Stimulated activated CD4-positive, alpha-beta T cell treated with anti-CD3 and anti-CD28 coated beads, Interleukin-1b, Interleukin-23, amount 100 ng/mL, for 4 hours (primary cell): ENCODE measurements around the gene CD34.

Experiments
- DNase-seq, 2 donors: peaks; one replicate each; pipeline ENCODE4 v3.0.0-alpha.2; 2020; ENCODE audit warnings: low read depth in 2 of 2

The CD34 gene

GRCh38 chr1:207875532-207875931, 35.4 kb downstream of the CD34 start:
- DNase-seq: no peak

DNA sequence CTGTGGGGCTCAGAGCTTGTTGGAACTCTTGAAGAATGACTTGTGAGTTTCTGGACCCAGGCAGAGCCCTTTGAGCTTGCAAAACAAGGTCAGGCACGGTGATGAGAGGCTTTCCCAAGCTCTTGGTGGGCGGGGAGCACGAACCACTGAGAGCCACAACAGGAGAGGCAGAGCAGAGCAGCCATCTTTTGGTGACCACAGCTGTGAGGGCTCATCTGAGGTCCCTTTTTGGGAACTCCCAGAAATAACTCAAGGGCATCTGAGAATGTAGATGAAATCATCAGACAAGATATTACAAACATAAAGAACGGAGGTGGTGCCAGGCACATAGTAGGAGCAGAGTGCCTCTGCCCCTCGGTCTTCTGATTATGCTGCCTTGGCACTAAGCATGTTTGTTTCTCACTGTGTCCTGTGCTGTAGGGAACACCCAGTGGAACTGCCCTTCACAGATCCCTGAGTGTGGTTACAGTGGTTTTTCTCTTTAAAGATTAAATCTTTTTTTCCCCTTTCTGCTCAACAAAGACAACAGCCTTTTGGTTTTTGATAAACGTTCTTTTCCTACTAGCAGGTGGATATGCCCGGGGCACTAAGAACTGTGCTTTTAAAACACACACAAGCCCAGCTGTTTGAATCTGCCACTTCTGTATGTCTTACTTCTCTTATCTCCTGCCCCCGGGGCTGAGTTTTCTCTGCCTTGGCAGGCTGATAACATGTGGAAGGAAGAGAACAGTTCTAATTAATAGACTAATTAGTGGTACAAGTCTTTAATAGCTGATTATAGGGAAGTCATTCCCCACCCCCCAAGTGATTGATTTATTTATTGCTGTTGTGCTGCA, 37.7 kb downstream of the CD34 start:
- DNase-seq: no peak

- no peak for DNase-seq
Measured at GRCh38 chr1:207872621-207873020, 38.3 kb downstream of the CD34 start.

- DNase-seq: no peak
Measured at GRCh38 chr1:207871117-207871649, 39.7 kb downstream of the CD34 start.

GRCh38 chr1:207870306-207871031, 40.5 kb downstream of the CD34 start:
- no peak for DNase-seq

DNA sequence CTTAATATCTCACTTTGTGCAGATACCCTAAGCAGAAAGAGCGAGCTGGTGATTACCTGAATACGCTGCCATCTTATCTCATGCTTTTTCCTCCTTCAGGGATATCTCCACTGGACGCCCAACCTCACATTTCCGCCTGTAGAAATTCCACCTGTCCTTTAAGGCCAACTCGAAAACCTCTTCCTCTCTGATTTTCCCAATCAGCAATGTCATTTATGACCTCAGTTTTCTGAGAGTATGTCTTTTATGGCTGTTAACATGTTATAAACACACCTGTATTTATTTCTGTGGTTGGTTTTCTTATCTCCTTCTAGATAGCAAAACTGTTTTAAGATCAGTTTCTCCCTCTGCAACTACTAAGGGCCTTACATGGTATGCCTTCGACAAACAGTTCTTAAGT, 41.1 kb downstream of the CD34 start:
- DNase-seq: no peak

DNA sequence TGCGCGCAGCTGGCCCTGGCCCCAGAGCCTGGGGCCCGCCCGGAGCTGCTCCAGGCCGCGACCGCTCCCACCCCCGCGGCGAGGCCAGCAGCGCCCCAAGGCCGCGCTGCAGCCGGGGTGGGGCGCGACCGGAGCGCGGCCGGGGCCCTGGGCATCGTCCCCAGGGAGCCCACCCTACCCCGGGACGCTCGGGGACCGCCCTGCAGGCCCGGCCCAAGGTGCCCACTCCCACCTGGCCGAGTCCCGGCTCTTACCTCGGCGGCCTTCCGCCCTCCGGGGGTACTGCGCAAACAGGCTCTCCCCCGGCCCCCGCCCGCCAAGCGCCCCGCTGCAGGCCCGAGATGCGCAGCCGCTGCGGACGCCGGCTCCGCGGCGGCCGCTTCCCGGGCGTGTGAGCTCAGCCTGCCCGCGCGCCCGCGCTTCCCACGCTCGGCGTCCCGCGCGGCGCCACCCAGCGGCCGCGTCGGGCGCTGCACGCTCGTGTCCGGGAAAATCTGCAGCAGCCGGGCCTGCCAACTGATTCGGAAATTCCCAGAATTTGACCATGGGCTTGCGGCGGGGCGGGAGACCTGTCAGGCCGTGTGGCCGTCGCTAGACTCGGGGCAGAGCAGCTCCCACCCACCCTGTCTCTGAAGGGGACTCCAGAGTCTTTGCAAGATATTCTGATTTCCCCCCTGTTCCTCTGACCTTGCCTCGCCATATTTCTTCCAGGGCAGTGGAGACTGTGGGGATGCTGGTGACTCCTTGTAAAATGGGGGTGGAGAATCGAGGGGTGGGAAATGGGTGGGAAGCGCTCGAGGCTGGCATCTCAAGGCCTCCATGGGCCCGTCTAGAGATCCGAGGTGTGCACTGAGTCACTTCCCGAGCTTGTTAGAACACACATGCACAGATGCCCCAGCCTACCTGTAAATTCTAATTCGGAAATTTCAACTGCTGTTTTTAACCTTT, 41.9 kb downstream of the CD34 start:
- peak; percentile 54 to 60 for DNase-seq

GRCh38 chr1:207868251-207868773, 42.6 kb downstream of the CD34 start:
- DNase-seq: no peak

DNA sequence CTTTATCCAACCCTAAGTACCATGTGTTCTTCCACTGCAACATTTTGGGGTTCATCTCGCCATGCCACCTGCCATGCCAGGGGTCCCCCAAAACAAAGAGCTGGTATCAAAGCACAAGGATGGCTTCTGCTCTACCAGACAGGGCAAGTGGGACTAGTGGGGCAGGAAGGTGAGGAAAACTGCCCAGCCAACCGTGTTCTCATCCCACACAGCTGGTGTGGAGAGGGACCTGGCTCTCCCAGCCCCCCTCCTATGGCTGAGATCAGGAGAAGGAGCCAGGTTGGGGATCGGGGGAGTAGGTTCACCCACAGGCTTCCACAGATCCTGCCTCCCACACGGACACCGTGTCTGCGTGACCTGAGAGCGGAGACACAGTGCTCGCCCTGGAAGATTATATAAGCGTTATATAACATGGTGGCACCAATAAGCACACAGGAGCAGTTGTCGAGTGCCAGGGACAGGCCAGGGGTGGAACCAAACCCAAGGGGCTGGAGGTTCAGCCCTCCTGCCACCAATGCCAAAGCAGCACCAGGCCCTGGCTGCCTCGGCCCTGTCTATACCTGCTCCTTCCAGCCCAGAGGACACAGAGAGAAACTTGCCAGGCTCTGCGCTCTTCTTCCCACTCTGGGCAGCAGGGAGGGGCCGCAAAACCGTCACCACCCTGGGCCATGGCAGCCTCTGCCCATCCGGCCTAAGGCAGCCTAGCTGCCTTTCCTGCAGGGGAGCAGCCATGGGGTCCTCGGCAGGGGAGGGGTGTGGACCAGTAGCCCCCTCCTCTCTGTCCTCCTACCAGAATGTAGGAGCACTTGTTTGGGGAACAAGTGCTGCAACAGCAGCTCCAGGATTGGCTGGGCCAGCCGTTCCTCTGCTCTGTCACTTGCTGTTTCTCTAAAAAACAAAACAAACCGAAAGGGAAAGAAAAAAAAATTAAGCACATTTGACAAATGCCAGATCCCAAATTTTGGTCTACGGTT, 43.5 kb downstream of the CD34 start:
- no peak for DNase-seq

DNA sequence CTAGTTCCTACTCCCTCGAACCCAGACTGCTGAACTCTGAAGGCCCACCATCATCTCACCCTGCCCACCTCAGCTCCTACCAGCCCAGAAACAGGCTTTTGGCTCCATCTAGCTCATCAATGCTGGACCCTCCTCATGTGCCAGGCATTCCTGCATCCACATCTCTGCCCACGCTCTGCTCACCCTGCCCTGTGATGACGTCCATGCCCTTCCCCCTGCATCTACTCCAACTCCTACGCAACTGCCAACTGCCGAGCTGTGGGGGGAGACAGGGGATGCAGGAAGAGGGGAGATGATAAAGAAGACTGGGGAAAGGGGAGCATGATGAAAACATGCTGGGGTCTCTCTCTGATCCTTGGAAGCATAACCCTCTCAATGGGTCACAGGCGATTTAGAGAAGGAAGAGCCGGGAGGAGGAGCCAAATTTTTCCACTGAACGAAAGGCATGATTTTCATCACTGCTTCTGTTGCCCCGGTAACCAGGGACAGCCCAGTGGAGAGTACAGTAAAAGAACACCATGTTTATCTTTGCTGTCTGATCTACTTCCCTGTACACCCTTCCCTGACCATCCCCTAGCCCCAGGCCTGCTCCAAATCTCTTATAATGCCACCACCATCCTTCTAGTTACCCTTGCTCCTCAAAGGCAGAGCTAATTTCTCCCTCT, 44.3 kb downstream of the CD34 start:
- no peak for DNase-seq

DNA sequence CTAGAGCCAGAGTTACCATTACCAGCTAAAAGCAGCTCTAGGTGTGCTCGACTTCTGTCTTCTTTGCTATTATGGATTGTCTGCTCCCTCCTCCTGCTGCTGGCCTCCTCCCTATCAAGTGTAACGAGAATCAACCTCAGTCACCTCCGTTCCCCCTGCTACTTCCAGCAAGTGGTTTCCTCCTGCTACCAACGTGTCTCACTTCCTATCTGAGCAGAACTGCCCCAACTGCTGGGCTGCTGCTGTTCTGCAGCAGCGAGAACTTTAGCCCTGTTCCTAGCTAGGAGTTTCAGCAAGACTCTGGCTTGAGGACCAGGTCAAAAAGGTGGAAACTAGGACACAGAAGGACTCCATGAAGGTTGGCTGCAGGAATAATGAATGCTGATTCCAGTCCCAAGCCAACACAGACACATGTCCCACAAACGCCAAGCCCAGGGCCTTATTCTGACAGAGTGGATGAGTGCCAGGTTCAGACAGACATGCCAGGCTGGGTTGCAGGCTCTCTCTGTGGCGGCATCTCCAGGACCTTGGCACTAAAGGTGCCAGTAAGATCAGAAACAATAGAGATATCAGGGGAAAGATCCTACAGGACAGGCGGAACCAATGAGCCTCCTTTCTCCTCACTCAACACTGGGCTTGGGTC, 46.9 kb downstream of the CD34 start:
- DNase-seq: peak in 1 of 2 donors; percentile 36

DNA sequence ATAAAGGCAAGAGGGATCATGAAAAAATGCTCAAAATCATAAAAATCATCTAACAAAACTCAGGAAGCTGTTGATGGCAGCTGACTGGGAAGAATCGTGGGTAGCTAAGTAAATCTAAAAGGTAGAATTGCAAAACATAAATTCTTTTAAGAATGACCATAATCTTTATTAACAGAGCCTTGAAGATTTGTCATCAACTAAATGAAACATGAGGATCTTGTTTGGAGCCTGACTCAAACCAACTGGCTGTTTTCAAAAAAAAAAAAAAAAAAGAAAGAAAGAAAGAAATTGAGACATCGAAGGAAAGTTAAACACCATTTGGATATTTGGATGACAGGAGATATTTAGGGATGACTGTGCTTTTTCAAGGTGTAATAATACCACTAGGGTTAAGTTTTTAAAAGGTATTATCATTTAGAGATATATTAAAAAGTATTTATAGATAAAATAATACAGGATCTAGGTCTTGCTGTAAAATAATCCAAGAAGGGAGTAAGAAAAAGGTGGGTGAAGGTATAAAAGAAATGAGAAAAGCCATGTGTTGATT, 48.6 kb downstream of the CD34 start:
- DNase-seq: no peak

DNA sequence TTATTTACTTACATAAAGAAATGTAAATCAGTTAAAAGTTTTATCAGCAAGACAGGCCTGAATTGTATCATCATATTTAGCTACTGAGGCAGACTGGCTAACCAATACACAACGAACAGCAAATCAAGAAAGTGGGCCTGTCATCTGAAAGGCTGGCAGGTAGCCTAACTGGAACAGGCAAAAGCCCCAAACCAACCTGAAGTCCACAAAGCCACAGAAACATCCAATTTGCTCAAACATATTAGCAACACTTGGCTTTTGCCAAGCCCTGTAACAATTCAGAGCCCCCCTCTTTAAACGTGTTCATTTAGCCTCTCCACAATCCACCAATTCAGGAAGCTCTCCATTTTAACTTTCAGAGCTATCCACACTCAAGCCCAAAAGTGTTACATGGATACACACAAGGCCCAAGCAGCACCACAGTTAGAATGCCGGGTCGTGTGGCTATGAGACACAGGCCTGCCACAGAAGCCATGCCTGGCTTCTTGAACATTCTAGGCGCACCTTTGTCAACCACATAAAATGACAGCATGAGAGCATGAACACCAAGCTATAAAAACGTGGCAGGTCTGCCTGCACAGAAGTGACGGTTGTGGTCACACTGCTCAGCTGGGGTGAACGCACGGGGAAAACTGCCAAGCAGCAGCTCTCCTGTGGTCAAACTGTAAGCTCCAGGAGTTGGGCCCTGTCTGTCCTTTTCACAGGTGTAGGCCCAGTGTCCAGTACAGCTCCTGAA, 49.3 kb downstream of the CD34 start:
- DNase-seq: no peak

DNA sequence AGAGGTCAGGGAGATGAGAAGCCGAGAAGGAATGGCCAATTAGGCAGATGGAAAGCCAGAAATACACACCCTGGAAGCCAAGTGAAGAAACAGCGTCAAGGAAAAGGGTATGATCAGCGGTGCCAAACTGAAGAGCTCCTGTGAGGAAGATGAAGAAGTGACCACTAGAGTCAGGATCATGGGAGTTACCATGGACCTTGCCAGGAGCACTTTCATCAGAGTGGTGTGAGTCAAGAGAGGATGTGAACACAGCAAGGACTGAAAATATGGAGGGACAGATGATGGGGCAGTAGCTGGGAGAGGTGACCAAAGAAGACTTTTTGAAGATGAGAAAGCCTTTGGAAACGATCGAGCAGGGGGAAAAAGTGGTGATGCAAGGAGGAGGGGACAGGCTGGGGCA, 50.4 kb downstream of the CD34 start:
- no peak for DNase-seq

DNA sequence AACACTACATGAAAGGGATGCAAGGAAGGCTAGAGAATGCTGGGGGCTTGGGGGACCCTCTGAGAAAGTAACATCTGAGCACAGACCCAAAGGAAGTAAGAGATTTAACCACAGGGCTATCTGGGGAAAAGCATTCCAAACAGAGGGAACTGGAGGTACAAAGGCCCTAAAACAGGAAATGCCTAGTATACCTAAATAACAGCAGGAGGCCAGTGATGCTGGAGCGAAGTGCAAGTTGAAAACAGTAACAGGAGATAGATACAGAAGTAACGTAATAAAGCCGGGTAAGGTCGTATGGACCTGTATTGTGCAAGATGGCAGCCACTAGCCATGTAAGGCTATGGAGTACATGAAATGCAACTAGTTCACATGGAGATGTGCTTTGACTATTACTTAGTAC, 52.1 kb downstream of the CD34 start:
- no peak for DNase-seq

GRCh38 chr1:207858281-207858680, 52.6 kb downstream of the CD34 start:
- no peak for DNase-seq

DNA sequence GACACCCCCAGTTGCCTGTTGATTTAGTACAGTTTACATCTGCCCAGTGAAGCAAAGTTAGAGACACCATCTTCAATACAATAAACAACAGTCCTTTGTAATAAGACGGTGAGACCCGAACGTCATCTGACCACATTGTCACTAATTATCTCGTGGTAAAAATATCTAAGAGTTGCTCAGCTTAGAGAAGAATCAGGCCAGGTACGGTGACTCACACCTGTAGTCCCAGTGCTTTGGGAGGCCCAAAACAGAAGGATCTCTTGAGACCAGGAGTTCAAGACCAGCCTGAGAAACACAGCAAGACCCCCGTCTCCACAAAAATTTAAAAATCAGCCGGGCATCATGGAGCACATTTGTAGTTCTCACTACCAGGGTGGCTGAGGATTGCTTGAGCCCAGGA, 53.5 kb downstream of the CD34 start:
- DNase-seq: no peak

GRCh38 chr1:207856276-207857023, 54.5 kb downstream of the CD34 start:
- DNase-seq: no peak
